MCF 10A (cell line): ENCODE results near the gene CFAP97. TPM values are rescaled to one million over a fixed set of nuclear protein-coding genes. Genes with fewer than 3 reads are reported as not detected.
A peak's percentile ranks its signal among the peaks of the same experiment; 100 is the strongest.

Experiments
- BruUV-seq: library from RNA; stranded (reverse); fragments of 400-500 nt; replicated peaks from 2 replicates; lab custom pipeline; 2021; lab: Mats Ljungman, UMichigan
- CTCF ChIA-PET: fragments of 300-600 bp; sonication (Branson Sonifier 250); formaldehyde crosslinking; extraction: SDS; loops from one replicate; lab custom pipeline; 2021; ENCODE audit warnings: antibody characterized with exemption, inconsistent platforms; lab: Yijun Ruan, JAX
- POLR2A ChIA-PET: fragments of 300-600, 350-650 bp; sonication (Branson Sonifier 250); formaldehyde crosslinking; extraction: SDS; loops from one replicate; lab custom pipeline; 2020; ENCODE audit warnings: antibody characterized with exemption, inconsistent platforms; lab: Yijun Ruan, JAX
- DNase-seq: peaks from one replicate; pipeline ENCODE4 v3.0.0-alpha.2; 2018; ENCODE audit not compliant: unreplicated experiment
- H3K27ac Mint-ChIP-seq: one replicate; pipeline ENCODE4 v1.8.0; 2022; ENCODE audit warnings: mild to moderate bottlenecking, low read depth, mixed read lengths; ENCODE audit not compliant: unreplicated experiment
- H3K27me3 Mint-ChIP-seq: one replicate; pipeline ENCODE4 v1.8.0; 2022; ENCODE audit warnings: mixed read lengths; ENCODE audit not compliant: insufficient read depth, unreplicated experiment
- H3K36me3 Mint-ChIP-seq: one replicate; pipeline ENCODE4 v1.8.0; 2022; ENCODE audit warnings: mild to moderate bottlenecking, moderate library complexity, mixed read lengths; ENCODE audit not compliant: insufficient read depth, unreplicated experiment
- H3K4me1 Mint-ChIP-seq: one replicate; pipeline ENCODE4 v1.8.0; 2022; ENCODE audit warnings: mixed read lengths; ENCODE audit not compliant: insufficient read depth, unreplicated experiment
- H3K4me3 Mint-ChIP-seq: one replicate; pipeline ENCODE4 v1.8.0; 2022; ENCODE audit warnings: mild to moderate bottlenecking, moderate library complexity, mixed read lengths; ENCODE audit not compliant: unreplicated experiment
- H3K9me3 Mint-ChIP-seq: one replicate; pipeline ENCODE4 v1.8.0; 2022; ENCODE audit warnings: mixed read lengths; ENCODE audit not compliant: unreplicated experiment
- intact Hi-C: fragments of 100-400 bp; cut with micrococcal nuclease; formaldehyde crosslinking; loops from 2 replicates; pipeline ENCODE4 v1.14.1; 2022
- total RNA-seq: library from RNA; stranded (reverse); gene quantifications from 2 replicates; pipeline ENCODE4 v1.2.3, GENCODE V29; 2022
- TF ChIP-seq, protein P1 (sequence below): fragments of 200-600 bp; IDR thresholded peaks from one replicate; pipeline ENCODE4 v1.8.0; 2022; ENCODE audit warnings: antibody characterized with exemption, mild to moderate bottlenecking; ENCODE audit not compliant: unreplicated experiment

Gene CFAP97
- total RNA-seq, 1 experiment from 2014 or later: 95.0 TPM

DNA sequence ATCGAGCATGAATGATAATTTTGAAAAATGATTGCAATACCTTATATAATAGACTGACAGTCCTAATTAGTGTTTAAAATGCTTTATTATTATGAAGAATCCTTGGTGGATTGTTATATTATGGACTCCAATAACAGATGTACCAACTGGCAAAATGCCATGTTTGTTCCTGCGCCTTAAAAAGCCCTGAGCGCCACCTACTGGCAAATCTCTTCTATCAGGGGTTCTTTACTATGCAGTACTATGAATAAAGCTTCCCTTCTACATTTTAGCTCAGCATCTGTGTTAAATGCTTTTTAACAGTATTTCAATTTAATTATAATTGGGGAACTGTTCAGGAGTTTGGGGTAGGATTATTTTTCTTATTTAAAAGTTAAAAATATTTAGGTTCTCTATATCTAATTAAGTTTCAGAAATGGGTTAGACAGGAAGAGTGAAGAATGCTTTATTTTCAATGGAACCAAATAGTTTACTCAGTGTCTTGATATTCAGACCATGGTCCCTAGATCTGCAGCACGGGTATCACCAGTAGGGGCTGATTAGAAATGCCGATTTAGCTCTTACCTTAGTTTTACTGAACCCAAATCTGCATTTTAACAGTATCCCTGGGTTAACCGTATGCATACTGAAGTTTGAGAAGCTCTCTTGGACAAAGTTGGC lies 20.0 kb downstream of the CFAP97 start:
- Mint-ChIP-seq H3K9me3 (no peaks in the 10 kb centered on the region), H3K27ac (no peak overlapping the region), H3K36me3 (peaks cover 33% of the 10 kb centered on the region), H3K4me1 (peaks cover 10% of the 10 kb centered on the region), H3K4me3 (no peak overlapping the region), H3K27me3 (no peaks in the 10 kb centered on the region)
- TF ChIP-seq, protein P1, sequence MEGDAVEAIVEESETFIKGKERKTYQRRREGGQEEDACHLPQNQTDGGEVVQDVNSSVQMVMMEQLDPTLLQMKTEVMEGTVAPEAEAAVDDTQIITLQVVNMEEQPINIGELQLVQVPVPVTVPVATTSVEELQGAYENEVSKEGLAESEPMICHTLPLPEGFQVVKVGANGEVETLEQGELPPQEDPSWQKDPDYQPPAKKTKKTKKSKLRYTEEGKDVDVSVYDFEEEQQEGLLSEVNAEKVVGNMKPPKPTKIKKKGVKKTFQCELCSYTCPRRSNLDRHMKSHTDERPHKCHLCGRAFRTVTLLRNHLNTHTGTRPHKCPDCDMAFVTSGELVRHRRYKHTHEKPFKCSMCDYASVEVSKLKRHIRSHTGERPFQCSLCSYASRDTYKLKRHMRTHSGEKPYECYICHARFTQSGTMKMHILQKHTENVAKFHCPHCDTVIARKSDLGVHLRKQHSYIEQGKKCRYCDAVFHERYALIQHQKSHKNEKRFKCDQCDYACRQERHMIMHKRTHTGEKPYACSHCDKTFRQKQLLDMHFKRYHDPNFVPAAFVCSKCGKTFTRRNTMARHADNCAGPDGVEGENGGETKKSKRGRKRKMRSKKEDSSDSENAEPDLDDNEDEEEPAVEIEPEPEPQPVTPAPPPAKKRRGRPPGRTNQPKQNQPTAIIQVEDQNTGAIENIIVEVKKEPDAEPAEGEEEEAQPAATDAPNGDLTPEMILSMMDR: peak; percentile 54
- intact Hi-C loops: no loop called here
- peak; percentile 91 for DNase-seq
- ChIA-PET CTCF (interaction anchor here (0.6 to 5.6 kb wide), 22 partner anchors 10 to 970 kb away, joined by 3 to 42 read pairs (median 4); partner anchors contain the start of gene HELT), POLR2A (interaction anchor here (0.7 to 1.2 kb wide), 6 partner anchors 12 to 767 kb away, joined by 3 to 4 read pairs (median 3); partner anchors contain the start of gene SLC25A4)
- BruUV-seq: no TSS peak

DNA sequence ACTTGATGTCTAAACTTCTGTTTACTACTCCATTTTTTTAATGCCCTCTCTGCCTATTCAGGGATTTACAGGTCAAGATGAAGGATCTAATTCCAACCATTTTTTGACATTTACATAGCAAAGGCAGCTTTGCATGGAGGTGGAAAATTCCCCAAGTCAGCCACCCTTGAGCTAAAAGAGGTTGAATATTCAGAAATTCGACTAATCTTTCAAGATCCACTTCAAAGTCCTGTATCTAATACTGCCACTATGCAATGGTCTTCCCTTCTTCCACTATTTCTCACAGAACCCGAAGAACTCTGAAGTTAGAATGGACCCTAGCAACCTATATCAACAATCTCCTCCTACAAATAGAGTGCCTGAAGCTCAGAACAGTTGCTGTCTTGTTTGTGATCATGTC lies 21.6 kb downstream of the CFAP97 start:
- POLR2A ChIA-PET: no interaction called here
- no peak overlapping the region for H3K4me3 Mint-ChIP-seq
- peak overlapping the region; percentile 57 for H3K27ac Mint-ChIP-seq
- BruUV-seq: no TSS peak
- H3K9me3 Mint-ChIP-seq: no peaks in the 10 kb centered on the region
- CTCF ChIA-PET: interaction anchor here (0.6 to 5.6 kb wide), 8 partner anchors 8 to 857 kb away, joined by 3 to 42 read pairs (median 6); no protein-coding TSS in a partner anchor
- intact Hi-C loops: no loop called here
- no peaks in the 10 kb centered on the region for H3K27me3 Mint-ChIP-seq
- TF ChIP-seq, protein P1: no peak
- H3K36me3 Mint-ChIP-seq: peaks cover 25% of the 10 kb centered on the region
- H3K4me1 Mint-ChIP-seq: peaks cover 10% of the 10 kb centered on the region
- no peak for DNase-seq

GRCh38 chr4:185179488-185179887 lies 24.3 kb downstream of the CFAP97 start:
- CTCF ChIA-PET: interaction anchor here (0.7 kb wide), 1 partner anchor 8 kb away, joined by 3 read pairs; no protein-coding TSS in a partner anchor
- no peak for DNase-seq
- Mint-ChIP-seq H3K27me3 (no peaks in the 10 kb centered on the region), H3K4me1 (peaks cover 10% of the 10 kb centered on the region), H3K36me3 (peaks cover 26% of the 10 kb centered on the region), H3K4me3 (no peak overlapping the region), H3K9me3 (no peaks in the 10 kb centered on the region), H3K27ac (no peak overlapping the region)
- intact Hi-C loops: no loop called here
- BruUV-seq: no TSS peak
- POLR2A ChIA-PET: no interaction called here
- TF ChIP-seq, protein P1: no peak

GRCh38 chr4:185171373-185172071 lies 32.3 kb downstream of the CFAP97 start:
- TF ChIP-seq, protein P1: no peak
- H3K4me3 Mint-ChIP-seq: no peak overlapping the region
- peaks cover 5% of the 10 kb centered on the region for H3K4me1 Mint-ChIP-seq
- peaks cover 59% of the 10 kb centered on the region for H3K36me3 Mint-ChIP-seq
- no peak for DNase-seq
- no peaks in the 10 kb centered on the region for H3K27me3 Mint-ChIP-seq
- peak overlapping the region; percentile 40 for H3K27ac Mint-ChIP-seq
- no peaks in the 10 kb centered on the region for H3K9me3 Mint-ChIP-seq
- ChIA-PET POLR2A (interaction anchor here (1.4 kb wide), 1 partner anchor 14 kb away, joined by 5 read pairs; no protein-coding TSS in a partner anchor), CTCF (interaction anchor here (0.6 to 0.9 kb wide), 3 partner anchors 8 to 328 kb away, joined by 3 to 5 read pairs (median 3); no protein-coding TSS in a partner anchor)
- BruUV-seq: no TSS peak
- intact Hi-C loops: no loop called here
